GM18951 (cell line): ENCODE data around the gene IGSF21.

ENCODE experiments used
- POLR2A ChIP-seq: IDR thresholded peaks from 4 replicates; pipeline ENCODE4 v1.6.1; 2011; ENCODE audit warnings: mild to moderate bottlenecking; ENCODE audit not compliant: insufficient read length, insufficient read depth; ENCODE audit errors: extremely low read depth
- in situ Hi-C: fragments of 300-500 bp; cut with MboI; formaldehyde crosslinking; loops from one replicate; pipeline ENCODE4 v1.12.0; 2022; ENCODE audit warnings: low sequenced_read_pairs, mixed read lengths, inconsistent platforms; ENCODE audit not compliant: unreplicated experiment

Gene IGSF21

GRCh38 chr1:18192974-18193373, 85.4 kb downstream of the IGSF21 start:
- no peak for TF ChIP-seq POLR2A
- in situ Hi-C loops = no loop called here

GRCh38 chr1:18197299-18197698, 89.7 kb downstream of the IGSF21 start:
- no peak for TF ChIP-seq POLR2A
- in situ Hi-C loops = no loop called here

GRCh38 chr1:18198260-18198659, 90.7 kb downstream of the IGSF21 start:
- in situ Hi-C loops = no loop called here
- no peak for TF ChIP-seq POLR2A

GRCh38 chr1:18199462-18199861, 91.9 kb downstream of the IGSF21 start:
- in situ Hi-C loops = no loop called here

GRCh38 chr1:18200136-18200717, 92.6 kb downstream of the IGSF21 start:
- in situ Hi-C loops = no loop called here
- no peak for TF ChIP-seq POLR2A

More at GRCh38 chr1:18199462-18199861, 91.9 kb downstream of the IGSF21 start:
- no peak for TF ChIP-seq POLR2A

- TF ChIP-seq POLR2A = no peak
- in situ Hi-C loops = no loop called here
These were observed 93.3 kb downstream of the IGSF21 start for GRCh38 chr1:18200918-18201317.

GRCh38 chr1:18201997-18202719, 94.6 kb downstream of the IGSF21 start:
- in situ Hi-C loops = no loop called here
- TF ChIP-seq POLR2A = no peak

GRCh38 chr1:18203645-18204044, 96.0 kb downstream of the IGSF21 start:
- in situ Hi-C loops = no loop called here
- no peak for TF ChIP-seq POLR2A

- TF ChIP-seq POLR2A = no peak
- in situ Hi-C loops = no loop called here
These were observed 97.0 kb downstream of the IGSF21 start for GRCh38 chr1:18204575-18204974.

GRCh38 chr1:18205319-18205718, 97.7 kb downstream of the IGSF21 start:
- in situ Hi-C loops = no loop called here
- no peak for TF ChIP-seq POLR2A

- in situ Hi-C loops = no loop called here
These were observed 104.2 kb downstream of the IGSF21 start for GRCh38 chr1:18211764-18212163.

GRCh38 chr1:18217398-18218043, 109.9 kb downstream of the IGSF21 start:
- TF ChIP-seq POLR2A = no peak
- in situ Hi-C loops = no loop called here

More at GRCh38 chr1:18211764-18212163, 104.2 kb downstream of the IGSF21 start:
- TF ChIP-seq POLR2A = no peak

- TF ChIP-seq POLR2A = no peak
- in situ Hi-C loops = no loop called here
These were observed 122.0 kb downstream of the IGSF21 start for GRCh38 chr1:18229625-18230024.

- no peak for TF ChIP-seq POLR2A
- in situ Hi-C loops = no loop called here
These were observed 122.7 kb downstream of the IGSF21 start for GRCh38 chr1:18230321-18230720.
